GM19025 (cell line): ENCODE measurements around the gene RAB2B.
"Not testable (repeated sequence)": the region's sequence is repeated elsewhere in the genome, so short reads cannot be mapped to it uniquely, and the experiment has no call there.

Experiments used
- ATAC-seq: cut with Tn5 transposase; IDR thresholded peaks from one replicate; pipeline ENCODE4 v1.9.1; 2021; ENCODE audit warnings: mild to moderate bottlenecking, low read depth, moderate library complexity; ENCODE audit not compliant: unreplicated experiment

RAB2B gene

DNA sequence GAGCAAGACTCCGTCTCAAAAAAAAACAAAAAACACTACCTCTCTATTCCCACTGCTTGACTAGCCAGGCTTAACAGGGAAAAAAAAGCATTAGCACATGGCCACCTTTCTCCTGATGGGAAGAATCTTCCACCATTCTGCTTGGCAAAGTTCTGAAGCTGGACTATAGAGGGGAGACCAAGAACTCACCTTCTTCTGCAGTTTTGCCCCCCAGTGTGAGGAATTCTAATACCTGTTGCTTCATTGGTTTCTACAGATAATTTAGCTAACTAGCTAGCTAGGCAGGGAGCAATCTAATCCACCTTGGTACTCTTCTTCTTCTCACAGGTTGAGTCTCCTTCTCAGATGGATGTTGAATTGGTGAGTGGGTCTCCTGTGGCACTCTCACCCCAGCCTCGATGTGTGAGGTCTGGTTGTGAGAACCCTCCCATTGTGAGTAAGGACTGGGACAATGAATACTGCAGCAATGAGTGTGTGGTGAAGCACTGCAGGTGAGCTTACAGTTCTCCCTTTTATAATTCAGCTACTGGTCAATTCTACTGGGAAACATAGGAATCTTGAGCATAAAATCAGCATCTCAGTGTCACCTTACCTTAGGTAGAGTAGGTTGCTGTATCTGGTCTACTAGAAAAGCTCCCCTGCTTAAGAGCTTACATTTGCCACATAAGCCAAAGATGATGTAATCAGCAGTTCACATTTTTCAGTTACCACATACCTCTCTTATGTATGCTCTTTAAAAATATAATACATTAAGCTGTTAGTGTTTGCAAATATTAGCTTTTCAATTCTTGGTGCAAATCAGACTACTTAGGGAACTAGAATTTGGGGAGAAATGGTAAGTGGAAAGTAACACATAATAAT lies 18.4 kb upstream of the RAB2B start:
- ATAC-seq = no peak

DNA sequence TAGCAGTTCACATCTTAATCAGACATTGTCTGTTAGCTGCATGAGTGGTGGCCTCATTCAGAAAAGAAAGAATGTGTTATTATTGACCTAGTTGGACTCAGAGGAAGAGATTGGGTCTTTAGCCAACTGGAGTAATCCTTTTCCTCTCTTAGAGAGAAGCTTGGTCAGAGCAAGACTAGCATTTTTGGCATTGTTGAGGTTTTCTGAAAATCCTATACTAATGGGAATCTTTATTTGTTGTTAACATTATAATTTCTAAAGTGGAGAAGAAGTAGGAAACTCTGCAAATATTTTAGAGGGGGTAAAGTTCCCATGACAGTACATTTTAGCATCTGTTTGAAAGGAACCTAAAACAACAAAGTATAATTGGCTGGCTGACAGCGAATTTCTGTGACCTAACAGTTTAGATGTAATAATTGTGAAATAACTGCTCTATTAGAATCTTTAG lies 9.9 kb upstream of the RAB2B start:
- ATAC-seq = no peak

DNA sequence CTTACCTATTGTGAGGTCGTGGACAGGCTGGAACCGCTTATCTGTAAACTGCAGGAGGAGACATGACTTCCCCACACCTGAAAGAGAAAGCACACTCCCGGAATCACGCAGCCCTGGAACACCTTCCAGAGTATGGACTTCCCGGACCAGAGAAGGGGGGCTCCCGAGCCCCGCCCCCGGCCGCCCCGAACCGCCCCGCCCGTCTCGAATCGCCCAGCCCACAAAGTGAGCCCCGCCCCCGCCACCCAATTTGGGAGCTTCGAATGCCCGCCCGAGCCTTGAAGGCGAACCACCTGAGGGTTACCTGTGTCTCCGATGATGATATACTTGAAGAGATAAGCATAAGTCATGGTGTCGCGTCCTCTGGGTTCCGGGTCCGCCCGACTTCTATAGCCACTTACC lies 235 bp downstream of the RAB2B start:
- peak; percentile 22 for ATAC-seq

DNA sequence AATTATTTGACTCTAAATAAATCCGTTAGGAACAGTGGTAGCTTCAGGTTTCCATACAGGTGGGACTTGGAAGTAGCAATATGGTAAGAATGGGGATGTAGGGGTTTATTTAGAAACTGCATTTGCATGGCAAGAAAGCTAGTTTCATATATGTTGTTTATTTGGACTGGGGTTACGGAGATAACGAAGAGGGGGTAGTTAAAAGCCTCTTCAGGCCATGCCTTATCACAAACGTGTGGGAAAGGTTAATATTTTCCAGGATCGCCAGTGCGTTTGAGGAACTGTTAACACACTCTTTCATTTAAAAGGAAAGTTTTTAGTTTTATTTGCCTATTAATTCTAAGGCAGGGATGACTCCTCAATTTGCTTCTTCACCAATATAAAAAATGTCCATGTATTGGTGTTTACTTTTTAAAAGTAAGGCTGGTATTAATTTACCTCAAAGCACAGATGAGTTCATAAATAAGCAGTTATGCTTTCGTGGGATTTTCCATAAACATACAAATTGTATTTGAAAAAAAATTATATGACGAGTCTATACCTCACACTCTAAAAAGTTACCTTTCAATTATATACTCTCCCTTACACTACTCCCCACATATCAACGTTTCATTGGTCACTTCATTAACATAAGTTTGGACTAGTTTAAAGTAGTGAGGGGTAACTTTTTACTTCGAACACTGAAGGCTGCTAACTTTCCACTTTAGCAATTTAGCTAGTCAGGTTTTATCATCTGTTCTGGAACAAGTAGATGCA lies 814 bp downstream of the RAB2B start:
- ATAC-seq = no peak

DNA sequence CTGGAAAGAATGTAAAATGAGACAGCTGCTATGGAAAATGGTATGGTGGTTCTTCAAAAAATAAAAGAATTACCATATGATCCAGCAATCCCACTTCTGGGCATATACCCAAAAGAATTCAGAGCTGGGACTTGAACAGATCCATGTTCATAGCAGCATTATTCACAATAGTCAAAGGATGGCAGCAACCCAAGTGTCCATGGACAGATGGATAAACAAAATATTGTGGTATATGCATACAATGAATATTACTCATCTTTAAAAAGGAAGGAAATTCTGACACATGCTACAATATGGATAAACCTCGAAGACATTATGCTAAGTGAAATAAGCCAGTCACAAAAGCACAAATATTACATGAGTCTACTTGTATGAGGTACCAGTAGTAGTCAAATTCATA lies 9.1 kb downstream of the RAB2B start:
- no peak for ATAC-seq

DNA sequence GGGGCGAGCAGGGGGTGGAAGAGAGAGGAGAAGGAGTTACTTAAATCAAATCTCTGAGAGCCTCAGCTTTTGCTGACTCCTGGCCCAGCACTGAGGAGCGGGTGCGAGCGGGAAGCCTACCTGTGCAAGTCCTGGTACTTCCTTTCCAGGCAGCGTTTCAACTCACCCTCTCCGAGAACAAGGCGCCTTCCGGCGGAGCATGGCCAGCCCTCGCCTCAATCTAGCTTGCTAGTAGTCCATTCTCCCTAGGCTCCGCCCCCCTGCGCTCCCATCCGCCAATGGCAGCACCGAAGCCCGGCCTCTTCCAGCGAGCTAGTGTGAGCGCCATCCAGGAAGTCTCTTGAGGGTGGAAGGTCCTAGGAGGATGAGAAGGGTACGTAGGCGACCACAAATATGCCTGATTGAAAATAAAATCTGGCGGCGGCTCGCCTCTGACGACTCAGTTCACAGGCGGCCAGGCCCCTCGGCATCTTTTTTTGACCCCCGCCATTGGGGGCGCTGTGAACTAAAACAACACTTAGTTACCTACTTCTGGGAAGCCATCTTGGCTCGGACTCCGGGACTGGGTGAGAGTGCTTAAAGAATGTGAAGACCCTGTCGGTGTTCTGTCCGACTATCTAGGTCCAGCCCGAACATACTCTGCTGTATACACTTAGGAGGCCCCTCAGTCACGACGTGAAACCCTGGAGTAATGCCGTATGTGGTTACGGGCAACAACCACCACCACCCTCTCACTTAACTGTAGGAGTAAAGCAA lies 20.7 kb downstream of the RAB2B start, which contains the start of gene CHD8:
Gene CHD8, minus strand, starts transcription at position 212 of the 756 bp plus-strand sequence. CDS start 24,480 bp downstream, outside the sequence.
- peak; percentile 98 for ATAC-seq

DNA sequence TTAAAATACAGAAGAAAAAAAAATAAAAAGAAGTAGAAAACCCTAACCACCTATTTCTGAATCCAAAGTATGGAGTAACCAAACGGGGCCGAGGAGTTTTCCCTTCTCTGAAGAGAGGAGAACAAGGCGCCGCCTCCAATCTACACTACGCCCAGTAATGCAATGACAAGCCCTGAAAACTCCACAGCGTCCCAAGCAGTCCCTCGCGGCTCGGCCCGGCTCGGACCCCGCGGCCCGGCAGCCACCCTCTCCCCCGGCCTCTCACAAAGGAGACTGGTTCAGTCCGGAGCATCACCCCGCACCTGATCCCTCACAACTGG lies 21.2 kb downstream of the RAB2B start:
- ATAC-seq = peak; percentile 5

DNA sequence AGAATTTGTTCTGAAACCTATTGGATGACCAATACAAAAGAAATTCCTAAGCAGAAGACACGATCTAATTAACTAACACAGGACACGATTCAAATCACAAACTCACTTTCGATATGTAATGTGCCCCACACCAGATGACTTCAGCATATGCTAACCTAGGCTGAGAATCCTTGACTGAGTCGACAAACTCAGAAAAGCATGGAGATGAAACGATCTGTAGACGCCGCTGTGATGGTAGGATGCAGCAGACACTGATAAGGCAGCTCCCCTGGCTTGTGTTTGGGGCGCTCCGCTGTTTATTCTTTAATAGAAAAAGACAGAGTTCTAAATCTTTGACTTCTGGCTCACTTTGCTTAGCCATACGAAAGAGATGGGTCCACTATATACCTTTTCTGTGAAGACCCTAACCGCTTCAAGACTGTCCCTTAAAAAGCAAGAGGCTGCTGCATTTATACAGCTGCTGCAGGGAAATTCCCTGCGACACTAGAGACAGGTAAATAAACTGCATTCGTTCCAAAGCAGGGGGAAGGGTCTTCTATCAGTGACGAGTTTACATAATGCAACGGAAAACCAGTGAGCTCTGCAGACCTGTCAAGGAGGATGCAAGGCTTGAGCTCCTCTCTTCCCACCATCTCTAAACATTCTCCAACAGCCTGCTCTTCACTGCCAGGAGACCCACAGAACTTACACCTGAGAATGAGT lies 21.8 kb downstream of the RAB2B start:
- no peak for ATAC-seq

DNA sequence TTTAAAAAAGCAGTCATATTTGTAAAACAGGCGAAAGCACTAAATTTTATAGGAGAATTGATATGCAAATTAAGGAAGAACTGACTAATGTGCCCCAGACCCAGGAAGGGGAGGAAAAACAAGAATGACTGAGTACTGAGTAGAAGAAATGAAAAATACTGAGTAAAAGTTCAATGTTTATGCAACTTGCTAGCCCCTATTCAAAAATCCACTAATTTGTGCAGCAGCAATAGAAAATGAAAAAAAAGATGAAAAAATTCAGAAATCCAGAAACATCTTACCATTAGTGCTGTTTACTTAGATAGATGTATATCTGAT lies 26.9 kb downstream of the RAB2B start:
- ATAC-seq = no peak

DNA sequence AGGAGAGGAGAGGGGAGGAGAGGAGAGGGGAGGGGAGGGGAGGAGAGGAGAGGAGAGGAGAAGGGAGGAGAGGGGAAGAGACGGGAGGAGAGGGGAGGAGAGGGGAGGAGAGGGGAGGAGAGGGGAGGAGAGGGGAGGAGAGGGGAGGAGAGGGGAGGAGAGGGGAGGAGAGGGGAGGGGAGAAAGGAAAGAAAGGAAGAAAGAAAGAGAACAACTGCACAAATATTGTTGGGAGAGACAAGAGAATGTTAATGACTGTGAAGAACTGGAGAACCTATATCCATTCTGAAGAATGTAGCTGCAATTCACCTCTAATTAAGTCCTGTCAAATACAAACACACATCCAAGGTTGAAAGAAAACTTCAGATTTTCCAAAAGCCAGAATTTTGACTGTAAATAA lies 34.1 kb downstream of the RAB2B start:
- ATAC-seq = not testable (repeated sequence)

DNA sequence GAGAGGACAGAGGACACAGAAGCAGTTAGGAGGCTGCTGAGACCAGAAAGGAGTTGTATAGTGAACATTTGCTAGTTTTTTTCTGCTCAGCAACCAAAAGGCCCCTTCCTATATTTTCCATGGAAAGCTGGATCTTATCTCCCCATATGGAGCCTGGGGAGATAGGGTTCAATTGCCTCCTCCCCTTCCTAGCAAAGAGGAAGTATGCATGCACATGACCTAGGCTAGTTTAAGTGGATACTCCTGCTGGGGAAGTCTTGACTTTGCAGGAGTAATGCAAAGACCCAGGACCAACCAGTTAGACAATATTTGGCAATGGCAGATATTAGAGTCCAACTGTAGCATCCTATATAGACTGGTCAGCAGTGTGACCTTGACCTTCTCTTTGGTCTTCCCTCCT lies 35.9 kb downstream of the RAB2B start:
- ATAC-seq = no peak

DNA sequence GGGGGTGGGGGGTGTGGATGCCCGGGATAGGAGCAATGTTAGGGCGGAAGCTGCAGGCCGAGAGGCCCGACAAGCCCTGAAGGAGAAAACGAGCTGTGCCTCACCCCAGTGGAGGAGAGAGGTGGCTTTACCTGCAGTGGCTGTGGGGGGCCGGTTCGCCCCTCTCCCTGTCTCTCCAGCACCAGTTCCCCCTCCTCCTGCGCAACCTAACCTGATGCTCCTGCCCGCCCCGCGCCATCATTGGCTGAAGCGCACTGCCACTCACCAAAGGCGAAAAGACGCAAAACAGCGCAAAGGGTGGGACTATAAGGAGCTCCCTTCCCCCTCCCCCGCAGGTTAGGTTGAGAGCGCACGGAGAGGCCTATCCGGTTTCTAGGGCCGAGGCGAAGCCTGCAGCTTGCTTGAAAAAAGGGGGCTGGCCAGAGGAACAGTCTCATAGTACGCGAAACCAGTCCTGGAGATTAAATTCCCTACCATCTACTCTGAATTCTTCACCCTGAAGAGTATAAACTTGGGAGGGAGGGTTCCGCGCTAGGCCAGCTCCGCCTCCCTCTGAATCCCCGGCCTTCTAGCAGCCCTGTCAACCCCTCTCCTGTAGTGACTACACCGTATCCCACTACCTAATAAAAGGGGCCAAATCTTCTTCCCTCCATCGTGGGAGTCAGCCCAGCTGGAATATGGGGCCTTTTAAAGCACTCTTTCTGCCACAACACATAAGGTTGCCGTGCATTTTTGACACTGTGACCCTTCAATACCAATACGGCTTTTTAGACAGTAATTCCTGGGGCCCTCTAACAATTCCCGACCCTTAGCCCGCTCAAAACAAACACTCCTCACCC lies 39.5 kb downstream of the RAB2B start:
- peak; percentile 99 for ATAC-seq

DNA sequence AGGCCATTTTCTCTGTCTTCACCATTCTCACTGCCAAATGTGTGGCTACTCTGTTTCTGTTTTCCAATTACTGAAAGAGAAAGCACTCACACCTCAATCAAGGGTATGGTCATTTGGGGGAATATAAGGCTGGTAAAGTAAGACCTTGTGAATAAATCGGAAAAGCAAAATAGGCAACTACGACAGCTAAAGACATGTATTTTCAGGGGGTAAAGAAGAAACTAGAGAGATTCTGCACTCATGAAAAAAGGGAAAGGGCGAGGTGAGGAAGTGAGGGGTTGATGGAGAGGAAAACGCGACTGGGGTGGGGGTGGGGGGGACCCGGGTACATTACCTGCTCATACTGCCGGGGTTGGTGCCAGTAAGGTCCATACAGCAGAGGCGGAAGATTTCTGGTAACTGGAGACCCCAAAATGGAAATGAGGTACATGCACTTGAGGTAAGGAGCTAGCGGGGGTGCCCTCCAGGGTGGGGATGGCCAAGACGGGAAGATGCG lies 40.1 kb downstream of the RAB2B start:
- ATAC-seq = no peak

DNA sequence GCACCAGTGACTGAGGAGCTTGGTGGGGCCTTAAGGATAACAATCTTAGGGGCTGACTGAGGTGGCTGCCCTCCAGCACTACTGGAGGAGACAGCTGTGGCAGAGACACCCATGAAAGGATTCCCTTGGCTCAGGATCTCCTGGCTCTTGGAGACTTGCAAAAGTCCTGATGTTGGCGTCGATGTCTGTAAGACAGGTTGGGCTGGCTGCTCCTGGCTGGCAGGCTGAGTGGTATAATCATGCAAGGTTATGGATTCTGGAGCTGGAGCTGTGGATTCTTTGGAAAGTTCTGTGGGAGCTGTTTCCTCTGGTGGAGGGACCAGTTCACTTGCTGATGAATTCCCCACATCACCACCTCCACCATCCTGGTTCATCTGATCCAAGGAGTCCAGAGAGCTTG lies 45.6 kb downstream of the RAB2B start:
- no peak for ATAC-seq

DNA sequence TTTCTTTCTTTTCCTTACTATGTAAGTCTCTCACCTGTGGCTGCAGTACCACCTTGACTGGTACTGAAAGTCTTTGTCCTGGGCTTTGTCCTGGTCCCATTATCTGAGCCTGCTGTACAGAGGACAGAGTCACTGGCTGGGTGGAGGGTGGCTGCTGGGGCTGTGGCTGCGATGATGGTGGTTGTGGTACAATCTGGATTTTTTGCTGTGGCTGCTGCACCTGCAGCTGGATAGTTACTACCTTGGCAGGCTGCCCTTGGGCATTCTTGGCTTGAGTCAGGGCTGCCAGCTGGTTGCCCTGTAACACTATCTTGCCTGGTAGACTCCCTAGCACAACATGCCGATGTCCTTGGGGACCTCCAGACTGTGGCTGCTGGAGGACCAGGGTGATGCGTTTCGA lies 47.8 kb downstream of the RAB2B start:
- no peak for ATAC-seq

DNA sequence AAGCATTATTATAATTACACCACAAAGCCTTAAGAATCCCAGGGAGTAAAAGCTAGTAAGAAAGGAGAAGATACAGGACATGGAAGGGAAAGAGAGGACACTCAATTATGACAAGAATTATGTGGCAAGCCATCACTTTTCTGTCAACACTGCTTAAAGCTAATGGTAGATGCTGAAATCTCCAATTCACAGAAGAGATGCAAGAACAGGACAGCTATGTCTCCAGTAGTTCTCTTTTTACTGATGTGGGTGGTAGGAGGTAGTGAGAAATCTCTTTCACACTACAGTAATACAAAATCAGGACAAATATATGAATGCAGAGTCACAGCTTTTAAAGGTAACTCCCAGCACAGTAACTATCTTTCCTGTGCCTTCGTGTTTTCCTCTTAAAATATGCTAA lies 50.1 kb downstream of the RAB2B start:
- no peak for ATAC-seq

DNA sequence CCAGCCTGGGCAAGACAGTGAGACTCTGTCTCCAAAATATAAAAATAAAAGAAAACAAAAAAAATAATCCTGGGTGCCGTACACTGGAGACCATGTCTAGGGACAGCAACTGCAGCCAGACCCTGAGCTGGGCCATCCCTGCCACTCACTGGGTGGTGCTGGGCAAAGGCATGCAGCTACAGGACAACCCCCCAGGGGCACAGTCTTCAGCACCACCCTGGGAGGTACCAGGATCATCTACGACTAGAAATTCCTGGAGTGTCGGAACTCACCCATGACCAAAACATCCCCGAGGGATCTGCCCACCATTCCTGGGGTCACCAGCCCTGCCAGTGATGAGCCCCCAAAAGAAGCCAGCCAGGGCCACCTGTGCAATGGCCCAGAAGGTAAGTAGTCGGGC lies 57.2 kb downstream of the RAB2B start:
- ATAC-seq = no peak

DNA sequence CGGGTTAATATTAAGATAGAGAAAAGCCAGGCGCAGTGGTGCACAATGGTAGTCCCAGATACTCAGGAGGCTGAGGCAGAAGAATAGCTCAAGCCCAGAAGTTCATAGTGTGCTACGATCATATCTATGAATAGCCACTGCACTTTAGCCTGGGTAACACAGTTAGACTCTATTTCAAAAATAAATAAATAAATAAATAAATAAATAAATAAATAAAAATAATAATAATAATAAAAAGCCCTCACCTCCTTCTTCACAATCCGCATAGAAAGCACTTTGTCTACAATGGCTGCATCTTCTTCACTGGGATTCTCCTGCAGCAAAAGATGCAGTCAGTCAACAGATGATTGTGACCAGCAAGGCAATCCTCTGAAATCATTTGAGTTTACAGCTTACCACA lies 61.4 kb downstream of the RAB2B start:
- no peak for ATAC-seq

DNA sequence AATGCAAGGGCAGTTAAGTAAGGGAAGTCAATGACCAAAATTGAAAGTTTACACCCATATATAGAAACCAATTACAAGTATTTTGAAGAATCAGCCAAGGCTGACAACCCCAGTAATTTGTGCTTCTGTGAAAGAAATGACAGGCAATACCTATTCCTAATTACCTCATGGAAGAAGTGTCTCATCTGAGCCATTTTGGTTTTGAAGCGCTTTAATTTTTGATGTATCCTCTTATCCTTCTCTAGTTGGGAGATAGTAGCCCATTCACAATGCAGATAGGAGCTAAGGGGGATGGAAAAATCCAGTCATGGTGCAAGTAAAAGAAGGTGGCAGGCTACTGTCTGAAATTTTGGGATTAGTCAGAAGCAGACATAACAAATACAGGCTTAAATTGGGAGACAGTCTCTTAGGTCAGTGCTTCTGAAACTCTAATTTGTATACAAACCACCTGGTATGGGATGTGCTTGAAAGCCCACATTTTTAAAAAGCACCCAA lies 62.6 kb downstream of the RAB2B start:
- no peak for ATAC-seq
